WI38 (cell line): ENCODE measurements around the gene SNRPD3.

Experiments used
- H3K4me3 ChIP-seq: 2 replicates; pipeline ENCODE4 v1.5.1; 2011; ENCODE audit warnings: low read depth, mild to moderate bottlenecking, control low read depth, low read length
- TF ChIP-seq, protein P1 (sequence below): IDR thresholded peaks from 2 replicates; pipeline ENCODE4 v1.5.1; 2012; ENCODE audit warnings: low read depth, mild to moderate bottlenecking, control low read depth, low read length

Gene SNRPD3

DNA sequence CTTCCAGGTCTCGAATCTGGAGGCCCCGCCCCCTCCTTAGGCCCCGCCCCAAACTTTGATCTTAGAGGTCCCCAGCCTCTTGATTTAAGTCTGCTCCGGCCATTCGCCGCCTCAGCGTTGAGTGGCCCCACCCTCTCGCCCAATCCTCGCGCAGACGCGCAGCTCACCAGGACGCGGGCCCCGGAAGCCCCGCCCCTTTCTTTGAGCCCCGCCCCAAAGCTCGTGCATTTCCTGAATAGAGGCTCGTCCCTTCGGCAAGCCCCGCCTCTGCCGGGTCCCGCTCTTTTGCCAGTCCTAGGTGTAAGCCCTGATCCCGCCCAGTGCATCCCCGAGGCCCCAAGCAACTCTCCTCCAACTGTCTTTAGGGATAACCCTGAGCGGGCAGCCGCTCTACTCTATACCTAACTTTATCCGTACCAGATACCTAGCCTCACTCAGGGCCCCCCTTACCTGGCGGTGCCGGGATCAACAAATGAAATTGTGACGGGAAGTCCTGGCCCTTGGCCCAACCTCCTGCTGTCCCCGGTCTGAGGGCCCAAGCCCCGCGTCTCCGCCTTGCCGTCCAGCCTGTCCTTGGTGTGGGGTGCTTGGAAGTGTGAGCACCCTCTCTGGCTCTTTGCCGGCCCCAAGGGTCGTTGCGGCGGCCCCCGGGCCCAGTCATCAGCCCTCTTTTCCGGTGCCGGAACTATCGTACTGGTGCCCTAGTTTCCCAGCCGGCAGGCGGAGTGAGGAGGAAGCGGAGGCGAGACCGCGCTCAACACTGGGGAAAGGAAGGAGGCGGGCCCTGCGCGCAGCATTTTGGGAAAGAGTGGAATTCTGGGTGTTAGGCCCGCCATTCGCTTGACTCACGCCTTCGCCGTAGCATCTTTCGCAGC, at the start of gene SNRPD3:
TSS of gene SNRPD3 (plus strand) at position 835 of the 875 bp plus-strand sequence. CDS start 1,676 bp downstream, outside the sequence.
- peak within 1 kb of the TSS; percentile 99 for H3K4me3 ChIP-seq
- TF ChIP-seq, protein P1, sequence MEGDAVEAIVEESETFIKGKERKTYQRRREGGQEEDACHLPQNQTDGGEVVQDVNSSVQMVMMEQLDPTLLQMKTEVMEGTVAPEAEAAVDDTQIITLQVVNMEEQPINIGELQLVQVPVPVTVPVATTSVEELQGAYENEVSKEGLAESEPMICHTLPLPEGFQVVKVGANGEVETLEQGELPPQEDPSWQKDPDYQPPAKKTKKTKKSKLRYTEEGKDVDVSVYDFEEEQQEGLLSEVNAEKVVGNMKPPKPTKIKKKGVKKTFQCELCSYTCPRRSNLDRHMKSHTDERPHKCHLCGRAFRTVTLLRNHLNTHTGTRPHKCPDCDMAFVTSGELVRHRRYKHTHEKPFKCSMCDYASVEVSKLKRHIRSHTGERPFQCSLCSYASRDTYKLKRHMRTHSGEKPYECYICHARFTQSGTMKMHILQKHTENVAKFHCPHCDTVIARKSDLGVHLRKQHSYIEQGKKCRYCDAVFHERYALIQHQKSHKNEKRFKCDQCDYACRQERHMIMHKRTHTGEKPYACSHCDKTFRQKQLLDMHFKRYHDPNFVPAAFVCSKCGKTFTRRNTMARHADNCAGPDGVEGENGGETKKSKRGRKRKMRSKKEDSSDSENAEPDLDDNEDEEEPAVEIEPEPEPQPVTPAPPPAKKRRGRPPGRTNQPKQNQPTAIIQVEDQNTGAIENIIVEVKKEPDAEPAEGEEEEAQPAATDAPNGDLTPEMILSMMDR: no peak

DNA sequence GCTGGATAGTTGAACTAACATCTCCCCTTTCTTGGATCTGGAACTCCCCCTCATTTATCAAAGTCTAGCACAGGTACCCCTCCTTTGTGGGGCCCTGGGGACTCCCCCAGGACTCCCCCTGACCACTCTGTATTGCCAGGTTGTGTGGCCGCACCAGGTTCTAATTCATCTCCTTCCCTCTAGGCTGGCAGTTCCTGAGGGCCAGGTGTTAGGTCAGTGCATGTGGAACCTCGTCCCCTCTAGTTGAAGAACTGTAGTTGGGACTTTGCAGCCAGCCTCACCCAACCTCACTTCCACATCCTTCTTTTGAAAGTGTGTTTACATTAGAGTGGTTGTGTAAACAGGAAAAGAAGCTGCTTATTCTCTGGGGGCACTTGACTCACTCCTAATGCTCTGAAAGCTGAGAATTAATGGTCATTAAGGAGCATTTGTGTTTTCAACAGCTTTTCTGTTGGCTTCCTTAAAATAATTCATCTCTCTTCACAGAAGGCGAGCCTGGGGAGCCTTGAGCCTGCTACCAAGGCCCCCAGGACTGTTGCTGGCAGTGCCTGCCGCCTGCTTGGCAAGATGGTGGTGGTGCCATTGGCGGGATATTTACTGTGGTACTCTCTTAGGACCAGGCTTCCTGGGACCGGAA, 48.9 kb upstream of the SNRPD3 start:
- no peak overlapping the region for H3K4me3 ChIP-seq
- TF ChIP-seq, protein P1: no peak

DNA sequence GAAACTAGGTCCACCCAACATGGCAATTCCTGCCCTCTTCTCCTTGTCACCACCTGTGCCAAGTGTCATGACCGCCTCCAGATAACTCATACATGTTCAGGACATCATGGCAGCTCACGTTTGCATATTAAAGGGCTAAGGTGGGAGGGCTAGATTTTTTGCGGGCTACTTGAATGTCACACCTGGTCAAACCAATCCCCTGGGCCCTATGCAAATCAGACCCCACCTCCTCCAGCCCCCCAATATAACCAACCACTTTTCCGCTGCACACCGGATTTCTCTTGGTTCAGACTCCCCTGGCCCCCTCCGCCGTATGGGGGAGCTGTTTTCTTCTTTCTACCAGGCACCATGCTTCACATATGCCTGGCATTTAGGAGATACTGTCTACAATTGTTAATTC, 48.1 kb upstream of the SNRPD3 start:
- TF ChIP-seq, protein P1: no peak
- no peak overlapping the region for H3K4me3 ChIP-seq

DNA sequence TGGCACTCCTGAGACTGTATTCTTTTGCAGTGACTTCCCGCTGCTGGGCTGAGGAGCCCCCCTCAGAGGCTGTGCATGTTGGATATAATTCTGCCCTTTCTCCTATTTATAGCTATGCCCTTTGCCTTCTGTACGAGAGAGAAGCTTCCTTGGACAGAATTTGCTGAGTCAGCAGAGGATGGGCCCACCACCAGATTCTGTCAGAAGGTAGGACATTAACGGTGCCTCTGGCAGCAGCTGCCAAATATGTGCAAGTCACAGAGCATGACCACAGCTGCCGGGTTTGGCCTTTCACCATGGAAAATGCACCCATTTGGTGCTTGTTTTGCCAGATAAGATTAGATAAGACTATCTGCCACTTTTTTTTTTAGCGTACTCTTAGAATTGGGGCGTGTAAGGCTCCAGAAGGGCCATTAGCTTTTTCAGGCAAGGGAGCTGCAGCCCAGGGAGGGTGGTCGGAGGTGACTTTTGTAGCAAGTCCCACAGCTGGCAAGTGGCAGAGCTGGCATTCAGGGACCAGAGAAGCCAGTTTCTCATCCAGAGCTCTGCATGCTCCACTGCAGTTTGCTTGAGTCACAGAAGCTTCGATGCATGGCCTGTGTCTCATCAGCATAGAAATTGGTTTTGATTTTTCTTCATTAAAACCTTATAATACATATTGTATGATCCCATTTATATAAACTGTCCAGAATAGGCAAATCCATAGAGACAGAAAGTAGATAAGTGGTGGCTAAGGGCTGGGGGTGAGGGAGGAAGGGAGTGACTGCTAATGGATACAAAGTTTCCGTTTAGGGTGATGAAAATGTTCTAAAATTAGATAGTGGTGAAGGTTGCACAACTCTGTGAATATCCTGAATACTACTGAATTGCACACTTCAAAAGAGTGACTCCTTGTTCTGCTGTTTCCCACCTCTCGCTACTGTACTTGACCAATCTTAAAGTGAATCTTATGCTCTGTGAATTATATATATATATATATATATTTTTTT, 44.9 kb upstream of the SNRPD3 start:
- H3K4me3 ChIP-seq: no peak overlapping the region
- TF ChIP-seq, protein P1: no peak

DNA sequence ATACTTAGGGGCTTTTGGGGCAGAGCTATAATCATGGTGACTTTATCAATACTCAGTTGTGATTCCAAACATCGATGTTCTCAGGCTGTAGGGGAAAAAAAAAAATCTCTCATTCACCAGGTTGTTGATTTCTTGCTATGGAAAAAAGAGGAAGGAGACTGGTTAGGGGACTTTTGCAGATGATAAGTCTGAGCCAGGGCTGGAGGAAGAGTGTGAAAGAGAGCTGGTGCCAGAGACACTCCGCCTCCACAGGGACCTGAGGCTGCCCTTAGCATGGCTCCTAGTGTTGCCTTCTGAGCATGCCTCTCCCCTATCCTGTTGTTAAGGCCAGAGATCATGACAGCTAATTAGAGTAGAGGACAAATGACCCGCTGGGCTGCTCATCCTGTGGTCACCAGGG, 43.8 kb upstream of the SNRPD3 start:
- no peak overlapping the region for H3K4me3 ChIP-seq
- TF ChIP-seq, protein P1: no peak

DNA sequence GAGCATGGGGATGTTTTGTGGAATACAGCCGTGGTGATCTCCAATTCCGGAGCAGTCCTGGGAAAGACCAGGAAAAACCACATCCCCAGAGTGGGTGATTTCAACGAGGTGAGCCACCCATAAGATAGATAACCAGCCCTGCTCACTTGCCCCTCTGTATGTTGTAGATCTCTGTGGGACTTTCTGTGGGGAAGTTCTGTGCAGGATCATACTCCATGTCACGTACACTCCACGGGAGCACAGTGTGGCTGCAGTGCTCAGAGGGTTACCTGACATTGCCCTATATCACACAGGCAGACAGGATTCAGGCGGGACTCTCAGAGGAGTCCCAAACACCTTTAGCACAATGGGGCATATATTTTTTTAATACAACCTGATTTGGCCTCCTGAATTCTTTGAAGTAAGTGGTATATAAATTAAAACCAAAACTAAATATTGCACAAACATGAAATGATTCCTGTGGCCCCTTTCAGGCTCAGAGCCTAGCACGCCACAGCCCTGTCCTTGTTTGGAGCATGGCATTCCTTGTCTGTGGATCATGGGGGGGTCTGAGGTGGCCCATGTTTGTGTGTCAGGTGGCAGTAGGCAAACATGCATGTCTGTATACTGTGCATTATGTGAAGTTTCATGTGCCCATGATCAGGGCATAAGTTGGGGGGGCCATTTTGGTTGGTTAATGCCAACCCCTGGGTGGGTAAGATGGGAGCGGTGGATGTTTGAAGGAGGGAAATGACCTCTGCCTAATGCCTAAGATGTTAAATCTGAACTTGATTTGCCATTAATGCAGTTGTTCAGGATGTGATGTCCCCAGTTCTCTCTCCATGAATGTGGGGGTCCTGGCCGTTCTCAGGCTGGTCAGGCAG, 42.2 kb upstream of the SNRPD3 start:
- no peak overlapping the region for H3K4me3 ChIP-seq
- TF ChIP-seq, protein P1: no peak
